CD4-positive, alpha-beta memory T cell (primary cell): Measurements from ENCODE around the gene RANGAP1. TPM values are rescaled to one million over a fixed set of nuclear protein-coding genes. Genes with fewer than 3 reads are reported as not detected.
"Not testable (repeated sequence)": the region's sequence is repeated elsewhere in the genome, so short reads cannot be mapped to it uniquely, and the experiment has no call there.

ENCODE experiments used
- CTCF ChIA-PET: fragments of 350-600 bp; sonication (Branson Sonifier 250); formaldehyde crosslinking; loops from one replicate; lab custom pipeline; 2021; ENCODE audit warnings: inconsistent platforms; ENCODE audit not compliant: partially characterized antibody; lab: Charles Lee
- POLR2A ChIA-PET: fragments of 350-600 bp; sonication (Branson Sonifier 250); formaldehyde crosslinking; loops from one replicate; lab custom pipeline; 2021; ENCODE audit not compliant: partially characterized antibody; lab: Charles Lee
- DNase-seq, 5 donors: peaks; one replicate each; pipeline versions ENCODE4 v3.0.0 to v3.0.0-alpha.2; 2020 to 2022; ENCODE audit warnings: mixed read lengths in 1 of 5
- H3K27ac ChIP-seq: one replicate; pipeline ENCODE4 v1.7.0; 2013; ENCODE audit warnings: low read depth, low read length
- H3K27me3 ChIP-seq: 2 replicates; pipeline ENCODE4 v1.7.0; 2013; ENCODE audit warnings: mild to moderate bottlenecking, low read length, moderate library complexity; ENCODE audit not compliant: insufficient read depth
- H3K36me3 ChIP-seq: 2 replicates; pipeline ENCODE4 v1.7.0; 2013; ENCODE audit warnings: mild to moderate bottlenecking, low read length, moderate library complexity; ENCODE audit not compliant: insufficient read depth
- H3K4me1 ChIP-seq: 2 replicates; pipeline ENCODE4 v1.7.0; 2013; ENCODE audit warnings: mild to moderate bottlenecking, low read length, moderate library complexity; ENCODE audit not compliant: insufficient read depth
- H3K4me3 ChIP-seq, 2 donors: one replicate each; pipeline ENCODE4 v1.7.0; 2013; ENCODE audit warnings: low read length in 2 of 2, mild to moderate bottlenecking in 1 of 2
- H3K9me3 ChIP-seq, 2 donors: one replicate each; pipeline ENCODE4 v1.7.0; 2013; ENCODE audit warnings: low read length in 2 of 2, control low read depth in 1 of 2; ENCODE audit not compliant: control insufficient read depth in 1 of 2
- H3K27ac Mint-ChIP-seq, 7 donors: one replicate each; pipeline ENCODE4 v1.8.0; 2020 to 2021; ENCODE audit warnings: mixed read lengths in 7 of 7, mild to moderate bottlenecking in 6 of 7, inconsistent platforms in 3 of 7, moderate library complexity in 3 of 7
- H3K27me3 Mint-ChIP-seq, 2 donors: one replicate each; pipeline ENCODE4 v1.8.0; 2020 to 2021; ENCODE audit warnings: mixed read lengths in 2 of 2
- H3K36me3 Mint-ChIP-seq, 2 donors: one replicate each; pipeline ENCODE4 v1.8.0; 2020 to 2021; ENCODE audit warnings: mixed read lengths in 2 of 2, inconsistent platforms in 1 of 2, mild to moderate bottlenecking in 1 of 2
- H3K4me1 Mint-ChIP-seq, 4 donors: one replicate each; pipeline ENCODE4 v1.8.0; 2020 to 2021; ENCODE audit warnings: mixed read lengths in 4 of 4, mild to moderate bottlenecking in 1 of 4
- H3K4me3 Mint-ChIP-seq, 8 donors: one replicate each; pipeline ENCODE4 v1.8.0; 2020 to 2021; ENCODE audit warnings: mixed read lengths in 8 of 8, mild to moderate bottlenecking in 7 of 8, moderate library complexity in 6 of 8, inconsistent platforms in 3 of 8
- H3K9me3 Mint-ChIP-seq, 8 donors: one replicate each; pipeline ENCODE4 v1.8.0; 2020 to 2021; ENCODE audit warnings: mixed read lengths in 8 of 8, mild to moderate bottlenecking in 5 of 8, inconsistent platforms in 3 of 8, moderate library complexity in 1 of 8
- intact Hi-C: fragments of 100-400 bp; cut with micrococcal nuclease; formaldehyde crosslinking; loops from one replicate; pipeline ENCODE4 v1.15.1; 2023
- polyA plus RNA-seq, 2 donors: library from polyadenylated mRNA; unstranded; fragments of 300-500 nt; fragmentation: Illumina TruSeq; gene quantifications; one replicate each; pipeline ENCODE4 v1.2.3, GENCODE V29; 2021
- total RNA-seq, 2 experiments: library from RNA; stranded (reverse); gene quantifications; one replicate each; pipeline ENCODE4 v1.2.3, GENCODE V29; 2021

The RANGAP1 gene
- total and polyA plus RNA-seq, 4 experiments from 2014 or later, result 12.7 to 74.7 (median 50.7) TPM

GRCh38 chr22:41259756-41260155 is 26.2 kb downstream of the RANGAP1 start:
- H3K4me1 ChIP-seq, H3K9me3 Mint-ChIP-seq, H3K4me1 Mint-ChIP-seq, H3K9me3 ChIP-seq, H3K4me3 ChIP-seq, H3K27me3 Mint-ChIP-seq, H3K4me3 Mint-ChIP-seq, H3K27me3 ChIP-seq, intact Hi-C loops, H3K27ac ChIP-seq, H3K27ac Mint-ChIP-seq, CTCF ChIA-PET, DNase-seq: not testable (repeated sequence)
- H3K36me3 ChIP-seq, result peaks cover 77% of the 10 kb centered on the region
- POLR2A ChIA-PET, result interaction anchor here (0.7 kb wide), 1 partner anchor 22 kb away, joined by 4 read pairs; no protein-coding TSS in a partner anchor
- H3K36me3 Mint-ChIP-seq, result peaks cover 29 to 81% of the 10 kb centered on the region in 2 donors

- Histone ChIP-seq H3K4me1 (no peaks in the 10 kb centered on the region), H3K36me3 (peaks cover 75% of the 10 kb centered on the region), H3K27me3 (no peaks in the 10 kb centered on the region), H3K9me3 (no peaks in the 10 kb centered on the region), H3K27ac (no peak overlapping the region), H3K4me3 (no peak overlapping the region)
- peaks cover 30 to 80% of the 10 kb centered on the region in 2 donors for H3K36me3 Mint-ChIP-seq
- H3K9me3 Mint-ChIP-seq, result no peaks in the 10 kb centered on the region
- intact Hi-C loops, result no loop called here
- H3K4me1 Mint-ChIP-seq, result peaks cover 0 to 2% (median 0%) of the 10 kb centered on the region in 4 donors
- no peak overlapping the region for H3K4me3 Mint-ChIP-seq
- no peak for DNase-seq
- ChIA-PET CTCF (interaction anchor here (1.0 kb wide), 1 partner anchor 335 kb away, joined by 3 read pairs; no protein-coding TSS in a partner anchor), POLR2A (no interaction called here)
- H3K27me3 Mint-ChIP-seq, result no peaks in the 10 kb centered on the region
- no peak overlapping the region for H3K27ac Mint-ChIP-seq
These were observed 28.3 kb downstream of the RANGAP1 start for GRCh38 chr22:41257696-41258095.

- Histone ChIP-seq H3K36me3 (peaks cover 71% of the 10 kb centered on the region), H3K27ac (no peak overlapping the region), H3K4me3 (no peak overlapping the region), H3K9me3 (no peaks in the 10 kb centered on the region), H3K4me1 (no peaks in the 10 kb centered on the region), H3K27me3 (no peaks in the 10 kb centered on the region)
- Mint-ChIP-seq H3K4me3 (no peak overlapping the region), H3K9me3 (no peaks in the 10 kb centered on the region), H3K36me3 (peaks cover 27 to 79% of the 10 kb centered on the region in 2 donors), H3K4me1 (peaks cover 0 to 2% (median 0%) of the 10 kb centered on the region in 4 donors), H3K27ac (peak overlapping the region in 3 of 7 donors; percentile 46 to 64 (median 54)), H3K27me3 (no peaks in the 10 kb centered on the region)
- ChIA-PET POLR2A (interaction anchor here (1.2 kb wide), 1 partner anchor 19 kb away, joined by 4 read pairs; no protein-coding TSS in a partner anchor), CTCF (interaction anchor here (1.8 kb wide), 1 partner anchor 19 kb away, joined by 4 read pairs; no protein-coding TSS in a partner anchor)
- DNase-seq, result no peak
- intact Hi-C loops, result no loop called here
These were observed 29.4 kb downstream of the RANGAP1 start for GRCh38 chr22:41256254-41257253.

- H3K9me3 Mint-ChIP-seq, result no peaks in the 10 kb centered on the region
- Histone ChIP-seq H3K4me1 (no peaks in the 10 kb centered on the region), H3K9me3 (no peaks in the 10 kb centered on the region), H3K27me3 (no peaks in the 10 kb centered on the region), H3K36me3 (peaks cover 77% of the 10 kb centered on the region), H3K4me3 (no peak overlapping the region), H3K27ac (no peak overlapping the region)
- H3K27me3 Mint-ChIP-seq, result no peaks in the 10 kb centered on the region
- H3K4me1 Mint-ChIP-seq, result peaks cover 0 to 2% (median 0%) of the 10 kb centered on the region in 4 donors
- intact Hi-C loops, result no loop called here
- ChIA-PET CTCF (no interaction called here), POLR2A (no interaction called here)
- DNase-seq, result no peak
- no peak overlapping the region for H3K4me3 Mint-ChIP-seq
- peak overlapping the region in 2 of 7 donors; percentile 64 to 72 for H3K27ac Mint-ChIP-seq
- peaks cover 32 to 84% of the 10 kb centered on the region in 2 donors for H3K36me3 Mint-ChIP-seq
These were observed 31.8 kb downstream of the RANGAP1 start for GRCh38 chr22:41254230-41254629.

GRCh38 chr22:41252365-41252764 is 33.6 kb downstream of the RANGAP1 start:
- ChIA-PET POLR2A (no interaction called here), CTCF (interaction anchor here (0.6 kb wide), 1 partner anchor 154 kb away, joined by 3 read pairs; no protein-coding TSS in a partner anchor)
- Histone ChIP-seq H3K27ac (no peak overlapping the region), H3K4me3 (no peak overlapping the region), H3K36me3 (peaks cover 73% of the 10 kb centered on the region), H3K27me3 (no peaks in the 10 kb centered on the region), H3K4me1 (no peaks in the 10 kb centered on the region), H3K9me3 (no peaks in the 10 kb centered on the region)
- Mint-ChIP-seq H3K36me3 (peaks cover 29 to 75% of the 10 kb centered on the region in 2 donors), H3K4me1 (peaks cover 0 to 2% (median 0%) of the 10 kb centered on the region in 4 donors), H3K4me3 (no peak overlapping the region), H3K27me3 (no peaks in the 10 kb centered on the region), H3K27ac (peak overlapping the region in 1 of 7 donors; percentile 40), H3K9me3 (no peaks in the 10 kb centered on the region)
- intact Hi-C loops, result no loop called here
- DNase-seq, result no peak

- Mint-ChIP-seq H3K4me1 (no peaks in the 10 kb centered on the region), H3K9me3 (no peaks in the 10 kb centered on the region), H3K27me3 (no peaks in the 10 kb centered on the region), H3K36me3 (peaks cover 23 to 63% of the 10 kb centered on the region in 2 donors), H3K27ac (peak overlapping the region in 1 of 7 donors; percentile 37), H3K4me3 (no peak overlapping the region)
- ChIA-PET POLR2A (no interaction called here), CTCF (no interaction called here)
- H3K27me3 ChIP-seq, result no peaks in the 10 kb centered on the region
- no peak for DNase-seq
- peaks cover 59% of the 10 kb centered on the region for H3K36me3 ChIP-seq
- H3K9me3 ChIP-seq, result no peaks in the 10 kb centered on the region
- H3K4me3 ChIP-seq, result no peak overlapping the region
- intact Hi-C loops, result no loop called here
- no peak overlapping the region for H3K27ac ChIP-seq
- no peaks in the 10 kb centered on the region for H3K4me1 ChIP-seq
These were observed 35.9 kb downstream of the RANGAP1 start for GRCh38 chr22:41250127-41250526.

- no peak overlapping the region for H3K27ac ChIP-seq
- Mint-ChIP-seq H3K36me3 (peaks cover 23 to 63% of the 10 kb centered on the region in 2 donors), H3K9me3 (no peaks in the 10 kb centered on the region)
These were observed 36.5 kb downstream of the RANGAP1 start for GRCh38 chr22:41249442-41249841.

More at GRCh38 chr22:41249442-41249841, 36.5 kb downstream of the RANGAP1 start:
- Histone ChIP-seq H3K36me3 (peaks cover 59% of the 10 kb centered on the region), H3K4me3 (no peak overlapping the region), H3K4me1 (no peaks in the 10 kb centered on the region), H3K9me3 (no peaks in the 10 kb centered on the region), H3K27me3 (no peaks in the 10 kb centered on the region)
- no peak overlapping the region for H3K27ac Mint-ChIP-seq
- H3K27me3 Mint-ChIP-seq, result no peaks in the 10 kb centered on the region
- intact Hi-C loops, result no loop called here
- no peak overlapping the region for H3K4me3 Mint-ChIP-seq
- H3K4me1 Mint-ChIP-seq, result peaks cover 0 to 2% (median 0%) of the 10 kb centered on the region in 4 donors
- POLR2A ChIA-PET, result no interaction called here
- no peak for DNase-seq
- CTCF ChIA-PET, result no interaction called here
